Neural crest cell (in vitro differentiated cells): ENCODE measurements around the gene TRPM3. TPM values are rescaled to one million over a fixed set of nuclear protein-coding genes. Genes with fewer than 3 reads are reported as not detected.

Experiments
- DNase-seq: peaks from one replicate; pipeline ENCODE4 v3.0.0; 2021; ENCODE audit warnings: low read depth, mixed read lengths, low spot score
- H3K27ac Mint-ChIP-seq: one replicate; pipeline ENCODE4 v1.8.0; 2021; ENCODE audit warnings: mild to moderate bottlenecking, mixed read lengths; ENCODE audit not compliant: unreplicated experiment
- H3K27me3 Mint-ChIP-seq: 2 replicates; pipeline ENCODE4 v1.8.0; 2021; ENCODE audit warnings: low read depth, mild to moderate bottlenecking, mixed read lengths
- H3K36me3 Mint-ChIP-seq: 2 replicates; pipeline ENCODE4 v1.8.0; 2021; ENCODE audit warnings: low read depth, mild to moderate bottlenecking, mixed read lengths
- H3K4me1 Mint-ChIP-seq: 2 replicates; pipeline ENCODE4 v1.8.0; 2021; ENCODE audit warnings: mixed read lengths
- H3K4me3 Mint-ChIP-seq: one replicate; pipeline ENCODE4 v1.8.0; 2021; ENCODE audit warnings: mild to moderate bottlenecking, mixed read lengths
- H3K9me3 Mint-ChIP-seq: 2 replicates; pipeline ENCODE4 v1.8.0; 2021; ENCODE audit warnings: mixed read lengths
- CTCF ChIP-seq: fragments of 200-600 bp; sonication (generic); conservative IDR thresholded peaks from 2 replicates; pipeline ENCODE4 v1.5.0; 2021; ENCODE audit warnings: antibody characterized with exemption, mild to moderate bottlenecking
- total RNA-seq: library from RNA; stranded (reverse); gene quantifications from 2 replicates; pipeline ENCODE4 v1.2.1, GENCODE V29; 2021

Gene TRPM3
- total RNA-seq, 1 donor from 2014 or later, result 1.4 TPM

- Mint-ChIP-seq H3K9me3 (no peaks in the 10 kb centered on the region), H3K27me3 (no peaks in the 10 kb centered on the region), H3K4me1 (no peaks in the 10 kb centered on the region), H3K36me3 (no peaks in the 10 kb centered on the region), H3K4me3 (no peak overlapping the region), H3K27ac (no peak overlapping the region)
- TF ChIP-seq CTCF, result no peak
- DNase-seq, result no peak
These were observed 616.6 kb downstream of the TRPM3 start for GRCh38 chr9:70504834-70505233.

- H3K27ac Mint-ChIP-seq, result no peak overlapping the region
- no peaks in the 10 kb centered on the region for H3K9me3 Mint-ChIP-seq
- H3K4me3 Mint-ChIP-seq, result no peak overlapping the region
- TF ChIP-seq CTCF, result no peak
- no peaks in the 10 kb centered on the region for H3K27me3 Mint-ChIP-seq
- H3K36me3 Mint-ChIP-seq, result no peaks in the 10 kb centered on the region
- no peak for DNase-seq
- no peaks in the 10 kb centered on the region for H3K4me1 Mint-ChIP-seq
These were observed 618.7 kb downstream of the TRPM3 start for GRCh38 chr9:70502690-70503089.

- H3K4me3 Mint-ChIP-seq, result no peak overlapping the region
- no peaks in the 10 kb centered on the region for H3K9me3 Mint-ChIP-seq
- H3K27me3 Mint-ChIP-seq, result no peaks in the 10 kb centered on the region
- no peak for DNase-seq
- TF ChIP-seq CTCF, result no peak
- H3K36me3 Mint-ChIP-seq, result no peaks in the 10 kb centered on the region
- H3K4me1 Mint-ChIP-seq, result no peaks in the 10 kb centered on the region
- H3K27ac Mint-ChIP-seq, result no peak overlapping the region
These were observed 620.6 kb downstream of the TRPM3 start for GRCh38 chr9:70500793-70501192.

GRCh38 chr9:70499621-70500020 is 621.8 kb downstream of the TRPM3 start:
- Mint-ChIP-seq H3K4me3 (no peak overlapping the region), H3K36me3 (no peaks in the 10 kb centered on the region), H3K27ac (no peak overlapping the region), H3K9me3 (no peaks in the 10 kb centered on the region), H3K4me1 (no peaks in the 10 kb centered on the region), H3K27me3 (no peaks in the 10 kb centered on the region)
- no peak for TF ChIP-seq CTCF
- DNase-seq, result no peak

- no peak for TF ChIP-seq CTCF
- Mint-ChIP-seq H3K27ac (no peak overlapping the region), H3K27me3 (no peaks in the 10 kb centered on the region), H3K36me3 (no peaks in the 10 kb centered on the region), H3K4me1 (no peaks in the 10 kb centered on the region), H3K9me3 (peaks cover 4% of the 10 kb centered on the region), H3K4me3 (no peak overlapping the region)
- no peak for DNase-seq
These were observed 622.6 kb downstream of the TRPM3 start for GRCh38 chr9:70498866-70499265.

- Mint-ChIP-seq H3K4me1 (no peaks in the 10 kb centered on the region), H3K4me3 (no peak overlapping the region), H3K36me3 (no peaks in the 10 kb centered on the region), H3K27ac (no peak overlapping the region), H3K27me3 (no peaks in the 10 kb centered on the region), H3K9me3 (peaks cover 4% of the 10 kb centered on the region)
- TF ChIP-seq CTCF, result no peak
- DNase-seq, result no peak
These were observed 625.2 kb downstream of the TRPM3 start for GRCh38 chr9:70496244-70496643.
